Breast epithelium (tissue), 3 donors: Measurements from ENCODE around the gene GGT7.

Experiments
- CTCF ChIP-seq, 3 donors: fragments of 450-650 bp; IDR thresholded peaks; one replicate each; pipeline ENCODE4 v1.5.1; 2016 to 2017; ENCODE audit warnings: antibody characterized with exemption in 3 of 3, mild to moderate bottlenecking in 3 of 3, moderate library complexity in 3 of 3
- POLR2A ChIP-seq: fragments of 450-650 bp; IDR thresholded peaks from one replicate; pipeline ENCODE4 v1.6.1; 2016; ENCODE audit warnings: antibody characterized with exemption, mild to moderate bottlenecking, moderate library complexity
- POLR2AphosphoS5 ChIP-seq, 3 donors: sonication (generic); formaldehyde crosslinking; IDR thresholded peaks; one replicate each; pipeline ENCODE4 v1.6.1; 2017; ENCODE audit warnings: antibody characterized with exemption in 3 of 3

GRCh38 chr20:34883809-34884208 lies 11.2 kb upstream of the GGT7 start:
- TF ChIP-seq CTCF (IDR thresholded peaks at IDR 0.05) (no peak), POLR2A (no peak), POLR2AphosphoS5 (IDR thresholded peaks at IDR 0.05) (no peak)
